ENCODE measurements around the gene MRPL53.

Gene MRPL53

GRCh38 chr2:74457549-74458131, 14.8 kb downstream of the MRPL53 start (continued):
- TF ChIP-seq PRDM2 (tag by site-specific recombination; IDR thresholded peaks at IDR 0.05; ENCODE audit: borderline replicate concordance) (no peak), ZNF549 (tag by site-specific recombination; IDR thresholded peaks at IDR 0.05) (no peak), ZNF473 (tag by site-specific recombination; IDR thresholded peaks at IDR 0.05) (no peak), SCRT2 (tag by site-specific recombination; IDR thresholded peaks at IDR 0.05) (no peak), ZNF776 (tag by site-specific recombination; IDR thresholded peaks at IDR 0.05; ENCODE audit: borderline replicate concordance) (no peak), ZNF677 (tag by site-specific recombination; IDR thresholded peaks at IDR 0.05) (no peak), YY1 (tag by site-specific recombination; IDR thresholded peaks at IDR 0.05) (no peak; the same call in 1 of the 2 replicates), ZNF214 (tag by site-specific recombination; IDR thresholded peaks at IDR 0.05; ENCODE audit: borderline replicate concordance) (no peak), KLF7 (tag by site-specific recombination; IDR thresholded peaks at IDR 0.05; ENCODE audit: borderline replicate concordance) (no peak; the same call in 1 of the 2 replicates), ZNF223 (tag by site-specific recombination; IDR thresholded peaks at IDR 0.05) (no peak), TCF7L2 (IDR thresholded peaks at IDR 0.05; ENCODE audit: borderline replicate concordance, low read depth, low read length) (no peak), ZNF600 (tag by site-specific recombination; IDR thresholded peaks at IDR 0.05) (peak; percentile 75), ZNF175 (tag by site-specific recombination; IDR thresholded peaks at IDR 0.05) (no peak), GLIS1 (tag by site-specific recombination; IDR thresholded peaks at IDR 0.05) (peak; percentile 52), ZEB2 (tag by site-specific recombination; IDR thresholded peaks at IDR 0.05) (peak; percentile 84), ZNF837 (tag by site-specific recombination; IDR thresholded peaks at IDR 0.05) (no peak), IKZF3 (tag by site-specific recombination; IDR thresholded peaks at IDR 0.05) (peak; percentile 80), ZNF580 (tag by site-specific recombination; IDR thresholded peaks at IDR 0.05) (no peak), BCL11B (tag by site-specific recombination; IDR thresholded peaks at IDR 0.05; ENCODE audit: low read depth) (no peak), ZNF571 (tag by site-specific recombination; IDR thresholded peaks at IDR 0.05) (no peak), AEBP2 (tag by site-specific recombination; IDR thresholded peaks at IDR 0.05; ENCODE audit: borderline replicate concordance) (no peak), PRDM1 (tag by site-specific recombination; IDR thresholded peaks at IDR 0.05) (no peak), ZSCAN23 (tag by site-specific recombination; IDR thresholded peaks at IDR 0.05) (no peak), ZNF76 (tag by site-specific recombination; IDR thresholded peaks at IDR 0.05; ENCODE audit: borderline replicate concordance, low read depth) (peak; percentile 58; the same call in 1 of the 2 replicates), ZNF132 (tag by site-specific recombination; IDR thresholded peaks at IDR 0.05; ENCODE audit: borderline replicate concordance) (no peak), SETDB1 (IDR thresholded peaks at IDR 0.05; ENCODE audit: insufficient read length, low read length) (no peak), ZNF747 (tag by site-specific recombination; IDR thresholded peaks at IDR 0.05) (no peak), ZFP3 (tag by site-specific recombination; IDR thresholded peaks at IDR 0.05; ENCODE audit: low read depth) (no peak), ZNF510 (tag by site-specific recombination; IDR thresholded peaks at IDR 0.05; ENCODE audit: insufficient replicate concordance) (no peak)
- TF ChIP-seq, protein P1, sequence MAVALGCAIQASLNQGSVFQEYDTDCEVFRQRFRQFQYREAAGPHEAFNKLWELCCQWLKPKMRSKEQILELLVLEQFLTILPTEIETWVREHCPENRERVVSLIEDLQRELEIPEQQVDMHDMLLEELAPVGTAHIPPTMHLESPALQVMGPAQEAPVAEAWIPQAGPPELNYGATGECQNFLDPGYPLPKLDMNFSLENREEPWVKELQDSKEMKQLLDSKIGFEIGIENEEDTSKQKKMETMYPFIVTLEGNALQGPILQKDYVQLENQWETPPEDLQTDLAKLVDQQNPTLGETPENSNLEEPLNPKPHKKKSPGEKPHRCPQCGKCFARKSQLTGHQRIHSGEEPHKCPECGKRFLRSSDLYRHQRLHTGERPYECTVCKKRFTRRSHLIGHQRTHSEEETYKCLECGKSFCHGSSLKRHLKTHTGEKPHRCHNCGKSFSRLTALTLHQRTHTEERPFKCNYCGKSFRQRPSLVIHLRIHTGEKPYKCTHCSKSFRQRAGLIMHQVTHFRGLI (tag by site-specific recombination; IDR thresholded peaks at IDR 0.05): no peak
- TF ChIP-seq, protein P2, sequence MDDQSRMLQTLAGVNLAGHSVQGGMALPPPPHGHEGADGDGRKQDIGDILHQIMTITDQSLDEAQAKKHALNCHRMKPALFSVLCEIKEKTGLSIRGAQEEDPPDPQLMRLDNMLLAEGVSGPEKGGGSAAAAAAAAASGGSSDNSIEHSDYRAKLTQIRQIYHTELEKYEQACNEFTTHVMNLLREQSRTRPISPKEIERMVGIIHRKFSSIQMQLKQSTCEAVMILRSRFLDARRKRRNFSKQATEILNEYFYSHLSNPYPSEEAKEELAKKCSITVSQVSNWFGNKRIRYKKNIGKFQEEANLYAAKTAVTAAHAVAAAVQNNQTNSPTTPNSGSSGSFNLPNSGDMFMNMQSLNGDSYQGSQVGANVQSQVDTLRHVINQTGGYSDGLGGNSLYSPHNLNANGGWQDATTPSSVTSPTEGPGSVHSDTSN (CRISPR knock-in tag; IDR thresholded peaks at IDR 0.05): no peak

Data from HEK293 (cell line).